ENCODE measurements around the gene TGIF2. TPM values are rescaled to one million over a fixed set of nuclear protein-coding genes. Genes with fewer than 3 reads are reported as not detected.

Gene TGIF2
- total and polyA plus RNA-seq, 4 donors, result 4.2 to 32.8 (median 11.1) TPM

GRCh38 chr20:36591854-36592641 lies 18.7 kb downstream of the TGIF2 start:
- WGBS, 2 donors, result 77 to 81% methylated on average over 9 of the region's 9 CpGs

GRCh38 chr20:36593347-36593929 lies 20.0 kb downstream of the TGIF2 start:
- H3K36me3 ChIP-seq (ENCODE audit: control insufficient read depth in 4 of 4, insufficient read depth in 4 of 4, low read length in 4 of 4), result peaks cover 0 to 32% (median 18%) of the 10 kb centered on the region in 4 donors
- TF ChIP-seq CTCF (IDR thresholded peaks at IDR 0.05; ENCODE audit: control extremely low read depth, extremely low read depth), result no peak
- no peak for DNase-seq
- 86 to 96% methylated on average over 3 to 5 of the region's 5 CpGs for WGBS, 2 donors
- H3K9me3 ChIP-seq (ENCODE audit: control insufficient read depth in 4 of 4, insufficient read depth in 3 of 4, low read length in 3 of 4), result no peaks in the 10 kb centered on the region
- H3K4me1 ChIP-seq (ENCODE audit: control insufficient read depth in 5 of 5, insufficient read depth in 5 of 5, low read length in 5 of 5), result peaks cover 0 to 22% (median 1%) of the 10 kb centered on the region in 5 donors
- no peaks in the 10 kb centered on the region for H3K27me3 ChIP-seq (ENCODE audit: control insufficient read depth in 3 of 3, insufficient read depth in 3 of 3, low read length in 2 of 3)
- no peak for ATAC-seq (ENCODE audit: insufficient read depth, low FRiP score)
- no peak overlapping the region for H3K4me3 ChIP-seq
- no peak overlapping the region for H3K9ac ChIP-seq (ENCODE audit: insufficient read depth in 1 of 2, low read length in 2 of 2)
- no peak overlapping the region for H3K27ac ChIP-seq (ENCODE audit: low read depth in 1 of 2, low read length in 1 of 2)

More at GRCh38 chr20:36591854-36592641, 18.7 kb downstream of the TGIF2 start:
- Histone ChIP-seq H3K27me3 (ENCODE audit: control insufficient read depth in 3 of 3, insufficient read depth in 3 of 3, low read length in 2 of 3) (no peaks in the 10 kb centered on the region), H3K4me3 (no peak overlapping the region), H3K4me1 (ENCODE audit: control insufficient read depth in 5 of 5, insufficient read depth in 5 of 5, low read length in 5 of 5) (peaks cover 0 to 16% (median 1%) of the 10 kb centered on the region in 5 donors), H3K9me3 (ENCODE audit: control insufficient read depth in 4 of 4, insufficient read depth in 3 of 4, low read length in 3 of 4) (no peaks in the 10 kb centered on the region), H3K36me3 (ENCODE audit: control insufficient read depth in 4 of 4, insufficient read depth in 4 of 4, low read length in 4 of 4) (peaks cover 0 to 34% (median 20%) of the 10 kb centered on the region in 4 donors), H3K9ac (ENCODE audit: insufficient read depth in 1 of 2, low read length in 2 of 2) (no peak overlapping the region), H3K27ac (ENCODE audit: low read depth in 1 of 2, low read length in 1 of 2) (no peak overlapping the region)
- no peak for TF ChIP-seq CTCF (IDR thresholded peaks at IDR 0.05; ENCODE audit: control extremely low read depth, extremely low read depth)
- DNase-seq (peak; percentile 46 to 75 (median 73)), ATAC-seq (ENCODE audit: insufficient read depth, low FRiP score) (no peak)

- DNase-seq (peak in 1 of 3 donors; percentile 7), ATAC-seq (ENCODE audit: insufficient read depth, low FRiP score) (no peak)
- no peak for TF ChIP-seq CTCF (IDR thresholded peaks at IDR 0.05; ENCODE audit: control extremely low read depth, extremely low read depth)
- 19 to 31% methylated on average over 5 of the region's 5 CpGs for WGBS, 2 donors
- no peaks in the 10 kb centered on the region for H3K36me3 ChIP-seq (ENCODE audit: control insufficient read depth in 4 of 4, insufficient read depth in 4 of 4, low read length in 4 of 4)
- H3K27ac ChIP-seq (ENCODE audit: low read depth in 1 of 2, low read length in 1 of 2), result no peak overlapping the region
- H3K4me1 ChIP-seq (ENCODE audit: control insufficient read depth in 5 of 5, insufficient read depth in 5 of 5, low read length in 5 of 5), result peaks cover 0 to 14% (median 8%) of the 10 kb centered on the region in 5 donors
- no peak overlapping the region for H3K4me3 ChIP-seq
- H3K27me3 ChIP-seq (ENCODE audit: control insufficient read depth in 3 of 3, insufficient read depth in 3 of 3, low read length in 2 of 3), result no peaks in the 10 kb centered on the region
- no peaks in the 10 kb centered on the region for H3K9me3 ChIP-seq (ENCODE audit: control insufficient read depth in 4 of 4, insufficient read depth in 3 of 4, low read length in 3 of 4)
- no peak overlapping the region for H3K9ac ChIP-seq (ENCODE audit: insufficient read depth in 1 of 2, low read length in 2 of 2)
These were observed 26.5 kb downstream of the TGIF2 start for GRCh38 chr20:36599912-36600345.

Data from lung (tissue), 12 donors.